ENCODE measurements around the gene SWI5.
"Not testable (repeated sequence)": the region's sequence is repeated elsewhere in the genome, so short reads cannot be mapped to it uniquely, and the experiment has no call there.

Gene SWI5

DNA sequence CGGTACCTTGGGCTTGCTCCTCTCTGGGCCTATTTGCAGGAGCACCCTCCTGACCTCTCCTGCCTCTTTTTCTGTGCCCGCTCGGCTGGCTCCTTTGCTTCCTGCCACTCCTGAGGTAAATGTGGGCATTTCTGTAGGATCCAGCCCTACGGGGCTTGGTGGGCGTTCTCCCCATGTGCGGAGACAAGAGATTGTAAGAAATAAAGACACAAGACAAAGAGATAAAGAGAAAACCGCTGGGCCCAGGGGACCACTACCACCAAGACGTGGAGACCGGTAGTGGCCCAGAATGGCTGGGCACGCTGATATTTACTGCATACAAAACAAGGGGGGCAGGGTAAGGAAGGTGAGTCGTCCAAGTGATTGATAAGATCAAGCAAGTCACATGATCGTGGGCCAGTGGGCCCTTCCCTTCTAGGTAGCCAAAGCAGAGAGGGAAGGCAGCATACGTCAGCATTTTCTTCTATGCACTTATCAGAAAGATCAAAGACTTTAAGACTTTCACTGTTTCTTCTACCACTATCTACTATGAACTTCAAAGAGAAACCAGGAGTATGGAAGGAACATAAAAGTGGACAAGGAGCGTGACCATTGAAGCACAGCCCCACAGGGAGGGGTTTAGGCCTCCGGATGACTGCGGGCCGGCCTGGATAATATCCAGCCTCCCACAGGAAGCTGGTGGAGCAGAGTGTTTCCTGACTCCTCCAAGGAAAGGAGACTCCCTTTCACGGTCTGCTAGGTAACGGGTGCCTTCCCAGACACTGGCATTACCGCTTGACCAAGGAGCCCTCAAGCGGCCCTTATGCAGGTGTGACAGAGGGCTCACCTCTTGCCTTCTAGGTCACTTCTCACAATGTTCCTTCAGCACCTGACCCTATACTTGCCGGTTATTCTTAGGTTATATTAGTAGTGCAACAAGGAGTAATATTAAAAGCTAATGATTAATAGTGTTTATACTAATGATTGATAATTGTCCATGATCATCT lies 3.3 kb downstream of the SWI5 start:
- not testable (repeated sequence) for DNase-seq

DNA sequence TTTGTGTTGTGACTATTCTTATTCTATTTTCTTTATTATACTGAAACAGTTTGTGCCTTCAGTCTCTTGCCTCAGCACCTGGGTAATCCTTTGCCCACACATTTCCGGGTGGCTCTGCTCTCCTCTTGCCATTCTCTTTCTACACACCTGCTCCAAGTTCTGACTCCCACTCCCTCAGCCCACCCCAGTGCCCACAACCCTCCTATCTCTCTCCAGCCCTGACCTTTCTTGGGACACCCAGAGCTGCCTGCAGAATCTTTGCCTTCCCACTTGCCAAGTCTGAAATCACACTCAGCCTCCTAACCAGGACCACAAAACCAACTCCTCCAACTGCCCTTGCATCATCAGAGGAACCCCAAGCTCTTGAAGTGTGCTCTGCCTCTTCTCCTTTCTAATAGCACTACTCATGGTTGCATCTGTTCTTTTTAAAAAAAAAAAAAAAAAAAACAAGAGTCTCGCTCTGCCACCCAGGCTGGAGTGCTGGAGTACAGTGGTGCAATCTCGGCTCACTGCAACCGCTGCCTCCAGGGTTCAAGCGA lies 4.1 kb downstream of the SWI5 start:
- DNase-seq: no peak

DNA sequence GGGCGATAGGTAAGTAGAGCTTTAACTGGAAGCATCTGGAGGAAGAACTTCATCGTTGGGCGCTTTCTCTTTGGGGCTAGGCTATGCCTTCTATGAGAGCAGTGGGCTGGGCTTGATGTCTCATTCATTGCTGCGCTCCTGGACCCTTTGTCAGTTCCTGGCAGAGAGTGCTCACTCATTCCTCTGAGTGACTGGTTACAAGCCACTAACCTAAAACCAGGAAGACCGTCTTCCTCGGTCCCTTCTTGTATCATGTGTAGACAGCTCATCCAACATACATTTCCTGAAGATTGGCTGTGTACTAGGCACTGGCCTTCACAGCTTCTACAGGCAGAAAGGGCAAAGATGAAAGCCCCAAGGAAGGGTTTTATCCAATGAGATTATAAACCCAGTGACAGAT lies 6.4 kb downstream of the SWI5 start:
- no peak for DNase-seq

DNA sequence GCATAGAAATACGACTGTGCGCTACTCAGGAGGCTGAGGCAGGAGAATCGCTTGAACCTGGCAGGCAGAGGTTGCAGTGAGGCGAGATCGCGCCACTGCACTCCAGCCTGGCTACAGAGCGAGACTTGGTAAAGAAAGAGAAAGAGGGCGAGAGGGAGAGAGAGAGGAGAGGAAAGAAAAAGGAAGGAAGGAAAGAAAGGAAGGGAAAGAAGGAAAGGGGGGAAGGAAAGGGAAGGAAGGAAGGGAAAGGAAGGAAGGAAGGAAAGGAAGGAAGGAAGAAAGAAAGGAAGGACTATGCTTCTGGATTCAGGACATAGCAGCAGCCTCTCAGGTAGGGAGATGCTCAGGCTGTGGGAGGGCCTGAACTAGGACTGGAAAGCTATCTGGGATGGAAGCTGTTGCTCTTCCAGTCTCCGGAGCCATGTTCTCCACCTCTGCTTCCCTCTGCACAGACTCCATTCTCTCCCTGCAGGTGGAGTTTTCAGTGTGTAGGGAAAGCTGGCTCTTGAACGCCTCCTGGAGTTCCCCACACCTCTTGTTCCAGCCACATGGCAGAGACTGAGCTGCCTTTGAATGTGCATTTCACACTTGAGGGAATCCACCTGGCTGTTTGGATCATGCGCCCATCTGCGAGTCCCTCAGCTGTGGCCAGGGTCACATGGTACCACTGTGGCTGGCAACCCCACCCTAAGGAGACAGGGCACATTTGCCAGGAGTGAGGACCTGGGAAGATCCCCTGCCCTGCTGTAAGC lies 9.1 kb downstream of the SWI5 start:
- no peak for DNase-seq

DNA sequence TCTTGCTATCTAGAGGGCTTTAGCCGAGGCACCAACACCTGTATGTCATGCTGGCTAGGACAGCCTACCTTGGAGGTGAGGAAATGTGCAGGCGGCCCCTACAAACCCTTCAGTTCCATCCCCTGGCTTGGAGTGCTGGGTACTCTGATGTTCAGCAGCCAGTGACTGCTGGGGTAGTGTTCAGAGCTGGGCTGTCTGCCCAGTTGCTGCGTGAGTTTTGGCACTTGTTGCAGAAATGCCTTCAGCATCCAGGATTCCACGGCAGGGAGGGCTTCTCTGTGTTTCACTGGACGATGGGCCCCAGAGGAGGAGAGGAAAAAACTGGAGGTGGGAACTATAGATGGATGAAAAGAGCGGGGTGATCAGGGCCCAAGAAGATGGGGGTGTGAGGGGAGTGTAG lies 10.4 kb downstream of the SWI5 start:
- no peak for DNase-seq

DNA sequence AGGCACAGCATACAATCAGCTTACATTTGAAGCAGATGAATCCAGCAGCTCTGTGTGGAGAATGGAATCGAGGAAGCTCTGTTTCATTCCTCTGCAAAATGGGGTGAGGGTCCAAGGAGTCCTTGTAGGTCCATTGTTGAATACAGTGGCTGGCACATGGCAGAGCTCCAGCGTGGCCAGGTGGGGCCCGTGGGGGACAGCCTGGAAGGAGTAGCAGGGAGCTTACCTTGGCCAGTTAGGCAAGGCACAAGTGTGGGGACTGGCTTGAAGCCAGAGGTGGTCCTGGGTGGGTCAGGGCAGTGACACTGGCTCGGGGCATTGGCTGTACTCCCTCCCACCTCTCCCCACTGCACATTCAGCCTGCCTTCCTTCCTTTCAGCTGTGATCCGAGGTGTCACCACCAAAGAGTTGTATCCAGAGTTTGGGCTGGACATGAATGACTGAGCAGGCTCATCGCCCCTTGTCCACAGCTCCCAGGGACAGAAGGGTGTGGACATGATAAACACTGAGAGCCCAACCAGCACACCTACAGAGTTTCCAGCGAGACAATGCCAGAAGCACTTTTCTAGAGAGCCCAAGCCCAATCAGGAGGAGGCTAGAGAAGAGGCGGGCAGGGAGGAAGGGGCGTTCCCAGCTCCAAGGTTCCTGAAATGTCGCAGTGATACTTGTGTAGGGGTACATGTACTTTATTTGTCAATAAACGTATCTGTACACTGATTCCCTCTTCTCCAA lies 12.4 kb downstream of the SWI5 start:
- no peak for DNase-seq

DNA sequence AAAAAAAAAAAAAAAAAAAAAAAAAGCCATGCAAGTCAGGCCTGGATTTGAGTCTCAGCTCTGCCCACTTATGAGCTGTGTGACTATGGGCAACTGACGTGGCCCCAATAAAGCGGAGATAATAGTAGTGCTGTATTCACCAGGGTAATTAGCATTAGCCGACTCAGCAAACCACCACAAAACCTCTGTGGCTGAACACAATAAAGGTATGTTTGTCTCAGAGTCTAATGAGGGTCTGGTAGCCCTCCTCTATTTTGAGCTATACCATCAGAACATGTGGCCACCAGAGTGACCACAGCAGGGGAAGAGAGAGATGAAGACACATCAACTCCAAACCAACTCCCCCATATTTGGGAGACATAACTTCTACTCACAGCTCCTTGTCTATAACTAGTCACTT lies 15.9 kb downstream of the SWI5 start:
- DNase-seq: no peak

DNA sequence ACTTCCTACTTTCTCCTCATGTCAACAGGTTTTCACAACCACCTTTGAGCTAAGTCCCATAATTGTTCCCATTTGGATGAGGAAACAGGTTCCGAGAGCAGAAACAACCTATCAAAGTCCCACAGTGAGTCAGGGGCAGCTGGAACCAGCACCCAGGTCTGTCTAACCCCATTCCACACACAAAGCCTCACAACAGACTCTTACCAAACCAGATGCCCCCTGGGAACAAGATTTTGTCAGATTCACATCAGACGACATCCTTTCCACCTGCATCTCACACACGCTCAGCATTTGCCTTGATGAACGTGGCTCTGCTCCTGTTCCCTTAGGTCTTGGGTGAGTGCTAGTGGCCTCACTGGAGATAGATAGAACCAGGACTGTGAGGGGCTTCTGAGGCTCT lies 17.0 kb downstream of the SWI5 start:
- no peak for DNase-seq

DNA sequence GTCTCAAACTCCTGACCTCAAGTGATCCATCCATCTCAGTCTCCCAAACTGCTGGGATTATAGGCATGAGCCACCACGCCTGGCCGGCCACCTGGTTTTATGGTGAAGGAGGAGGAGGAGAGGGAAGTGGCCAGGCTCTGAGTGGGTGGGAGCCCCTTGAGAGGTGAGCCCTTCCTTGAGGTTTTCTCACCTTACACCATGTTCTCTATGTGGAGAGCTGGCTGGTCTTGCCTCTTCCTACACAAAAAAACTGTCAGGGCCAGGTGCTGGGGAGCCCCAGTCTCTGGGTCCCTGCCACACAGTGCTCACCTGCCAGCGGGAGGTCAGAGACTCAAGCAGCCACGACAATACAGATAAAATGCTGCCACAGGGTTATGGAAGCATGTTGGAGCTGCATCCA lies 18.1 kb downstream of the SWI5 start:
- DNase-seq: no peak

DNA sequence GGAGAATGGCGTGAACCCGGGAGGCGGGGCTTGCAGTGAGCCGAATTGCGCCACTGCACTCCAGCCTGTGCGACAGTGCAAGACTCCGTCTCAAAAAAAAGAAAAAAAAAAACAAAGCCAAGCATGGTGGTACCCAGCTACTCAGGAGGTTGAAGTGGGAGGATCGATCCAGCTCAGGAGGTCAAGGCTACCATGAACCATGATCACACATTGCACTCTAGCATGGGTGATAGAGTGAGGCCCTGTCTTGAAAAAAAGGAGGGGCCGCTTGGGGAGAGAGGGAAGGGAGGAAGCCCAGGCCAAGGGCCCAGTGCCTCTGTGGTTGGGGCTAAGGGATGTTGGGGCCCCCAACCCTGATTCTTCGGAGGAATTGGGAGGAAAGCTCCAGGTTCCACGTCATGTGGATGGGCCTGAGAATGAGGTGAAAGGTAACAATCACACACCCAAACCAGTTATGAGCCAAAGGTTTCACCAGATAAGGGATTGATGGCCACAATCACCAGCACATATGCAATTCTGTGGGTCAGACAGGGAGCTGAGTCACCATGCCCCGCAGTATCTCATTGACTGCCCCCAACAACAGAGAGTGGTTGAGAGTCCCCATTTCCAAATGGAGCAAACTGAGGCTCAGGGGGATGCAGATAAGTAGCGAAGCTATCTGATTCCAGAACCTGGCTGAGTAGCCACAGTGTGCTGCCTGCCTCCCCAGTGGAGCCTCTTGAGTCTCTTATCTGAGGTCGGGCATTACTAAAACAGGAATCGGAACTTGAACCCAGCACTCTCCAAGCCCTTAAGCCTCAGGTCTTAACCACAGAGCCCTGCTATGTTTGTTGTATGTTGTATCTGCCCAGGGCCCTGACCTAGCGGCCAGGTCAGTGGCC lies 20.5 kb downstream of the SWI5 start:
- no peak for DNase-seq

DNA sequence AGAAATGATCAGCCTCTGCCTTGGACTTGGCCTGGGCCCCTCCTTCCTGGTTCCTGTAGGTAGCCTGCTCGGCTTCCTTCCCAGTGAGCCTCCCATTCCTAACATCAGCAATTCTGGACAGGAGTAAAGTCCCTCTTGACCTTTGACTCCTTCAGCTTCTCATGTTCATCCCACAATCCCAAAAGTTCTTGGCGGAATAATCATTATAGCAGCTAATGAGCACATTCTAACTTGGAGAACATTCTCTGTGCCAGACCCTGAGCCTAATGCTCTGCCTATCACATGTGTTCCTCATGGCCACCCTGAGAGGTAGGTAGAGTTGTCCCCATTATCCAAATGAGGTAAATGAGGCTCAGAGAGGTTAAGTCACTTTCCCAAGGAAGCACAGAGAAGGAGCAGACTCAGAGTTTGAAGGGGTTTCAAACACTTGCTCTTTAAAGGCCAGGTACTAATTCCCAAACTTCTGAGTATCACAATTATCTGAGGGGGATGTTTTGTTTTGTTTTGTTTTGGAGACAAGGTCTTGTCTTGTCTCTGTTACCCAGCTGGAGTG lies 21.2 kb downstream of the SWI5 start:
- DNase-seq: no peak

DNA sequence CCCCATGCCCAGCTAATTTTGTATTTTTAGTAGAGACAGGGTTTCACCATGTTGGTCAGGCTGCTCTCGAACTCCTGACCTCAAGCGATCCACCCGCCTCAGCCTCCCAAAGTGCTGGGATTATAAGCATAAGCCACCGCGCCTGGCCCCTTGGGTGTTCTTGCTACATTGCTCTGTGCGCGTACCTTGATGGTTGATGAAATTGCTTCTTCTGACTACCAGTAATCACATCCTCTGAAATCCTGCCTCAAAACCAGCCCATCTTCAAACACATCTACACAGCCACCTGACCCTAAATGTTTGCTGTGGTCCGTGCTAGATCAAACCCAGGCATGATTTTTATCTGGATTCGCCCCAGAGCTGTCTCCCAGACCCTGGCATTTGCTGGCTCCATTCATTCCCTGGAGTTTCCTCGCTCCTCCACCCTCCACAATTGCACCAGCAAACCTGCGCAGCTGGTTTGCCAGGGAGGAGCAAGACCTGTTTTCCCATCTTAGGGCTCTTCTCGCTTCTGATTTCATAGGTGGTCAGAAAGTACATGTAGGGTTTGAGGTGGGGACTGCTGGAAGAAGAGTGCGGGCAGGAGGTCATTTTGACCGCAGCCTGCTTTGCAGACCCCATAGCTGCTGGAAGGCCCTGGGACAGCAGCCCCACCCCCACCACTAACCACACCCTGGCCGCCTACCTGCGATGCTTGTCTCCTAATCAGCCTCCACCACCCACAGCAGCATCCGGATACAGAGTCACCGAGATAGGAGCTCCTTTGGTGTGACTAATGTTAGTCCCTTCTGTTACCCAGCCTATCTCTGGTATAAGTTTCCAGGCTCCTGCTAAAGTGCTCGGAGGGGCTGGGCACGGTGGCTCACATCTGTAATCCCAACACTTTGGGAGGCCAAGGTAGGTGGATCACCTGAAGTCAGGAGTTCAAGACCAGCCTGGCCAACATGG lies 22.7 kb downstream of the SWI5 start:
- no peak for DNase-seq

DNA sequence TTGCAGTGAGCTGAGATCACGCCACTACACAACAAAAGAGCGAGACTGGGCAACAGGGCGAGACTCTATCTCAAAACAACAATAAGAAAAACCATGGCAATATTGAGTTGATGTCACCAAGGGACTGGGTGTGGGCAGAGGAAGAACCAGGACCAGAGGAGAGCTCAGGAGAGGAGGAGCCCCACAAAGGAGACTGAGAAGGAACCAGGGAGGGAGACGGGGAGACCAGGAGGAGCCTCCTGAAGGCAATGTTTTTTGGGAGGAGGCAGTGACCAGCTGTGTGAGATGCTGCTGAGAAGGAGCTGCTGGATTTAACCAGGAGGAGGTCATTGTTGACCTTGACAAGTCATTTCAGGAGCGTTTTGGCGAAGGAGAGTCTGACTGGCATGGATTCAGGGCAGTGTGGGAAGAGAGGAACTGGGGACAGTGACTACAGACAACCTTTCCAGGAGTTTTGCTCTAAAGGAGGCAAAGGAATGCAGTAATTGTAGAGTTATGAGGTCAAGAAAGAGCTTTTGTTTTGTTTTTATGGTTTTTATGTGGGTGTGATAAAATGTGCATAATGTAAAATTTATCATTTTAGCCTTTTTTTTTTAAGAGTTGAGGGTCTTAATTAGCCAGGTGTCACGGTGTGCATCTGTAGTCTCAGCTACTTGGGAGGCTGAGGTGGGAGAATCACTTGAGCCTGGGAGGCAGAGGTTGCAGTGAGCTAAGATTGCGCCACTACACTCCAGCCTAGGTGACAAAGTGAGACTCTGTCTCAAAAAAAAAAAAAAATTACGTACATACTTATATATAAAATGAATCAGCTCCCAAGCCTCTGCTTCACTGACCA lies 28.3 kb downstream of the SWI5 start:
- DNase-seq: no peak

DNA sequence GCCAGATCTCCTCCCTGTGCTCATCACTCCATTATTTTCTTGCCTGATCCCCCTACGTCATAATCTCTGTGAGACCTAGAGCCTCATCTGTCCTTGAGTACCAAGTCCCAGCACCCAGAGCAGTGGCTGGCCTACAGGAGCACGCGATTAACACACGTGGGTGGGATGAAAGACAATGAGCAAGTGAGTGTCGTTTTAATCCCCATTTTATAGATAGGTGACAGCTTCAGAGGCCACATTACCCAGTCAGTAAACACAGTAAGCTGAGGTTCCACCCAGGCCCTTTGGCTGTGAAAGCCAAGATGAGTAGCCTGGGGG lies 28.9 kb downstream of the SWI5 start:
- no peak for DNase-seq

DNA sequence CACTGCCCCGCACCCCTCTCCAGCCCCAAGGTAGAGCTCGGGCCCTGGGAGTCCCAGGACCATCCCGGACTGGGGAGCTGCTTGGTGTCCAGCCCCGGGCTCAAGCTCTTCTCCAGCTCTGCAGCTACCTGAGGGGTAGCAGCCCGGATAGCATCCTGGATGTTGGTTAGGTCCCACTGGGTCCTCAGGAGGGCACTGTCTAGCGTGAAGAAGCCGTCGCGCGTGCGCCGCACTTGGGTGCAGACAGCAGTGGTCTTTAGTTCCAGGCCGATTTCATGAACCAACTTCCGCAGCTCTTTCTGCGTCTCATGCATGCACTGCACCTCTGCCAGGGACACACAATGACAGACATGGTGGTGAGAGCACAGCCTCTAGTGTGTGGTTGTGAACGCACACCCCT lies 33.5 kb downstream of the SWI5 start:
- DNase-seq: no peak

DNA sequence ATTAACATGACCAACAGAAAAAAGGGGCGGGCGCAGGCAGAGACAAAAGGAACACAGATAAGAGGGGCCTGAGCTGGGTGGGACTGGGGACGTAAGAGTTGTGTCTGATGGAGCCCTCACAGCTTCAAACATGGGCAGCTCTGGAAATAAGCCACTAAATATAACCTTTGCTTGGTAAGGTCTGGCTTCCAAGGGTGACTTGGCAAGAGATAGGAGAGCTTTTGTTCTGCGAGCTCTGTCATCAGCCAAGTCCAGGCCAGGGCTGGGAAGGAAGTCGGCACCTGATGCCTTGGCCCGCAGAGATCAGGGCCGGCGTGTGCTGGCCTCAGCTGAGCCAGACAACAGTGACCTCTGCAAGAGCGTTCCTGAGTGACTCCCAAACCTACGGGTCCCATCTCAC lies 34.4 kb downstream of the SWI5 start:
- no peak for DNase-seq

DNA sequence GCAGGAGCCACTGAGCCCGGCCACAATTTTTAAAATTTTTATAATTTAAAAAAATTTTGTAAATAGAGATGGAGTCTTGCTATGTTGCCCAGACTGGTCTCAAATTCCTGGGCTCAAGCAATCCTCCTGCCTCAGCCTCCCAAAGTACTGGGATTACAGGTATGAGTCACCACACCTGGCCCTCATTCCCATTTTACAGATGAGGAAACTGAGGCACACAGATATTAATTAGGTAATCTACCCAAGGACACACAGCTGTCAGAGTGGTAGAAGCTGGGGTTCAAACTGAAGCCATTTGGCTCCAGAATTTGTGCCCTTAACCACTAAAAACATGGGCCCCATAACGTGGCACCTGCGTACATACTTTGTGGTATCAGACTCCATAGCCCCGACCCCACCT lies 38.6 kb downstream of the SWI5 start:
- no peak for DNase-seq

DNA sequence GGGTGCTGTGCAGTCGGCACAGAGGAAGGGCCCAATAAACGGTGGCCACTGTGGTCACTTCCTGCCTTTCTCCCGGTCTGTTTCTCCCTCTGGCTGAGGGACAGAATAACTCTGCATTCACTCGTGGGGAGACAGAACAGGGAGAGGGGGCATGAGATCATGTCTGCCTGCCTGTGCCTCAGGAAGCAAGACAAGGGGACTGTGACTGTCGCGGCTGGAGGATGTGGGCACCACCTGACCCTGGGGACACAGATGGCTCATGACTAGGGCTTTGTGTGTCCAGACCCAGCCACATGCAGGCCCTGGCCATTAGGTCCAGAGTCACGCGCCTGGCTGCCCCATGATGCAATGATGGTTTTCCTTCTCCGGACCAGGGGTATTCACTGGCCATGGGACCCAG lies 40.3 kb downstream of the SWI5 start:
- DNase-seq: no peak

DNA sequence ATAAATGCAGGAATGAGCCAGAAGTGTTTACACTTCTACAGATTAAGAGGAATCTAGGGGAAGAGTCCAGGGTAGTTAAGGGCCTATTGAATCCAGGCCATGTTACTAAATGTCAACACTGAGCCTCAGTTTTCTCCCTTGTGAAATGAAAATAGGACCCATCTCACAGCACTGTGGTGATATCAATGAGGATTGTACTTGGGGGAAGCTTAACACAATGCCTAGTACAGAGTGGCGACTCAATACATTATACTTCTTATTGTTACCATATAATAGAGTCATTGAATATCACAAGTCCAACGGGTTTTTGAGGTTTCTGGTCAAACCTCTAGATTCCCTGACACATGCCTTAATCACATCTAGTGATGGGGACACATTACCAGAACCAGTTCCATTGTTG lies 41.6 kb downstream of the SWI5 start:
- no peak for DNase-seq

DNA sequence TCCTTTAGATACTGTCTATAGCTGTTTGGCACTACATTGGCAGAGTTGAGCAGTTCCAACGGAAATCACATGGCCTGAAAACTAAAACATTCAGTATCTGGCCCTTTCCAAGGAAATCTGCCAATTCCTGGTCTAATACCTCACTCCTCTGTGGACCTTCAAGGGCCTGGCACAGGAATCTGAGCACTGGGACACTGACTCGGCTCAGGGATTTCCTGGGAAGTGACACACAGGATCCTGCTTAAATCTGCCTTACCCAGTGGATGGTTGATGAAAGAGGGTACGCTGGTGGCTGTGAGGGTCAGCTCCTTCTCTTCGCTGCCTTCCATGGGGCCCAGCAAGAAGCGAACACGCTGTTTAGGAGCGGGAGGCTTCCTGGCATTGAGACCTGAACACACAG lies 45.3 kb downstream of the SWI5 start:
- DNase-seq: no peak

All from activated T-cell treated with anti-CD3 and anti-CD28 coated beads, Interleukin-2, amount 50 U/mL, for 1 hour (primary cell).